IPS-18a (cell line): ENCODE measurements around the gene ZNF418.

Experiments used
- H3K27ac ChIP-seq: one replicate; pipeline ENCODE4 v1.5.1; 2013; ENCODE audit warnings: low read length
- H3K27me3 ChIP-seq: one replicate; pipeline ENCODE4 v1.6.1; 2013; ENCODE audit warnings: mild to moderate bottlenecking, low read length; ENCODE audit not compliant: control insufficient read depth, insufficient read depth
- H3K36me3 ChIP-seq: one replicate; pipeline ENCODE4 v1.6.1; 2013; ENCODE audit warnings: low read depth, low read length; ENCODE audit not compliant: control insufficient read depth
- H3K4me1 ChIP-seq: one replicate; pipeline ENCODE4 v1.6.1; 2013; ENCODE audit warnings: low read depth, low read length; ENCODE audit not compliant: control insufficient read depth
- H3K4me3 ChIP-seq: one replicate; pipeline ENCODE4 v1.5.1; 2013; ENCODE audit warnings: low read length
- H3K9ac ChIP-seq: one replicate; pipeline ENCODE4 v1.6.1; 2013; ENCODE audit warnings: mild to moderate bottlenecking, low read length, moderate library complexity
- H3K9me3 ChIP-seq: one replicate; pipeline ENCODE4 v1.6.1; 2013; ENCODE audit warnings: low read depth, low read length; ENCODE audit not compliant: control insufficient read depth

ZNF418 gene

GRCh38 chr19:57934820-57935665 lies at the start of gene ZNF418:
ZNF418 (minus strand) TSS chr19:57935402; CDS start chr19:57933822, 1,580 bp downstream.
- H3K9me3 ChIP-seq, result no peaks in the 10 kb centered on the region
- H3K9ac ChIP-seq, result peak within 1 kb of the TSS; percentile 98
- peaks cover 25% of the 10 kb centered on the region for H3K36me3 ChIP-seq
- peak within 1 kb of the TSS; percentile 92 for H3K27ac ChIP-seq
- peak within 1 kb of the TSS; percentile 97 for H3K4me3 ChIP-seq
- H3K27me3 ChIP-seq, result no peaks in the 10 kb centered on the region
- peaks cover 6% of the 10 kb centered on the region for H3K4me1 ChIP-seq

GRCh38 chr19:57978586-57979289 lies 43.5 kb upstream of the ZNF418 start:
- no peak overlapping the region for H3K27ac ChIP-seq
- H3K9ac ChIP-seq, result no peak overlapping the region
- H3K4me3 ChIP-seq, result no peak overlapping the region
- H3K27me3 ChIP-seq, result no peaks in the 10 kb centered on the region
- peaks cover 53% of the 10 kb centered on the region for H3K36me3 ChIP-seq
- no peaks in the 10 kb centered on the region for H3K4me1 ChIP-seq
- H3K9me3 ChIP-seq, result peaks cover 86% of the 10 kb centered on the region

- Histone ChIP-seq H3K27me3 (no peaks in the 10 kb centered on the region), H3K4me3 (no peak within 1 kb of the TSS), H3K9me3 (peaks cover 66% of the 10 kb centered on the region), H3K36me3 (peaks cover 14% of the 10 kb centered on the region), H3K27ac (no peak within 1 kb of the TSS), H3K9ac (no peak within 1 kb of the TSS), H3K4me1 (no peaks in the 10 kb centered on the region)
Measured at GRCh38 chr19:57974434-57974833, 39.2 kb upstream of the ZNF418 start, which contains the start of gene C19orf18. C19orf18 (minus strand) TSS chr19:57974534; CDS start chr19:57974432, 102 bp downstream.

GRCh38 chr19:57964761-57965160 lies 29.6 kb upstream of the ZNF418 start:
- H3K4me1 ChIP-seq, result no peaks in the 10 kb centered on the region
- no peaks in the 10 kb centered on the region for H3K36me3 ChIP-seq
- H3K9me3 ChIP-seq, result peaks cover 36% of the 10 kb centered on the region
- H3K9ac ChIP-seq, result no peak overlapping the region
- no peak overlapping the region for H3K4me3 ChIP-seq
- no peaks in the 10 kb centered on the region for H3K27me3 ChIP-seq
- no peak overlapping the region for H3K27ac ChIP-seq

- Histone ChIP-seq H3K4me1 (no peaks in the 10 kb centered on the region), H3K36me3 (no peaks in the 10 kb centered on the region), H3K9me3 (peaks cover 26% of the 10 kb centered on the region), H3K27me3 (no peaks in the 10 kb centered on the region), H3K27ac (no peak overlapping the region), H3K9ac (no peak overlapping the region), H3K4me3 (no peak overlapping the region)
Measured at GRCh38 chr19:57961785-57962184, 26.6 kb upstream of the ZNF418 start.

- no peaks in the 10 kb centered on the region for H3K36me3 ChIP-seq
- no peak overlapping the region for H3K9ac ChIP-seq
- H3K27me3 ChIP-seq, result no peaks in the 10 kb centered on the region
- H3K9me3 ChIP-seq, result peaks cover 16% of the 10 kb centered on the region
- H3K27ac ChIP-seq, result no peak overlapping the region
- no peaks in the 10 kb centered on the region for H3K4me1 ChIP-seq
- no peak overlapping the region for H3K4me3 ChIP-seq
Measured at GRCh38 chr19:57954996-57955395, 19.8 kb upstream of the ZNF418 start.

GRCh38 chr19:57949702-57950101 lies 14.5 kb upstream of the ZNF418 start:
- no peaks in the 10 kb centered on the region for H3K27me3 ChIP-seq
- no peaks in the 10 kb centered on the region for H3K36me3 ChIP-seq
- no peak overlapping the region for H3K9ac ChIP-seq
- no peak overlapping the region for H3K27ac ChIP-seq
- peaks cover 6% of the 10 kb centered on the region for H3K4me1 ChIP-seq
- H3K4me3 ChIP-seq, result no peak overlapping the region
- H3K9me3 ChIP-seq, result peaks cover 14% of the 10 kb centered on the region

- no peaks in the 10 kb centered on the region for H3K27me3 ChIP-seq
- no peak overlapping the region for H3K27ac ChIP-seq
- H3K9me3 ChIP-seq, result peaks cover 10% of the 10 kb centered on the region
- H3K4me1 ChIP-seq, result peaks cover 6% of the 10 kb centered on the region
- H3K36me3 ChIP-seq, result no peaks in the 10 kb centered on the region
- H3K9ac ChIP-seq, result no peak overlapping the region
- no peak overlapping the region for H3K4me3 ChIP-seq
Measured at GRCh38 chr19:57949296-57949695, 14.1 kb upstream of the ZNF418 start.

- Histone ChIP-seq H3K36me3 (peaks cover 10% of the 10 kb centered on the region), H3K27me3 (no peaks in the 10 kb centered on the region), H3K4me1 (peaks cover 6% of the 10 kb centered on the region), H3K9ac (peak within 1 kb of the TSS; percentile 78), H3K4me3 (peak within 1 kb of the TSS; percentile 76), H3K9me3 (peaks cover 4% of the 10 kb centered on the region), H3K27ac (no peak within 1 kb of the TSS)
Measured at GRCh38 chr19:57947419-57948134, 12.4 kb upstream of the ZNF418 start, which contains the start of gene ZNF256. ZNF256 (minus strand) TSS chr19:57947706; CDS start chr19:57947474, 232 bp downstream.

- peaks cover 6% of the 10 kb centered on the region for H3K4me1 ChIP-seq
- H3K9ac ChIP-seq, result peak overlapping the region; percentile 78
- no peak overlapping the region for H3K27ac ChIP-seq
- H3K36me3 ChIP-seq, result peaks cover 15% of the 10 kb centered on the region
- peak overlapping the region; percentile 76 for H3K4me3 ChIP-seq
- H3K27me3 ChIP-seq, result no peaks in the 10 kb centered on the region
- peaks cover 4% of the 10 kb centered on the region for H3K9me3 ChIP-seq
Measured at GRCh38 chr19:57947088-57947418, 11.9 kb upstream of the ZNF418 start.

GRCh38 chr19:57946316-57946715 lies 11.1 kb upstream of the ZNF418 start:
- no peak overlapping the region for H3K27ac ChIP-seq
- peaks cover 6% of the 10 kb centered on the region for H3K4me1 ChIP-seq
- H3K27me3 ChIP-seq, result no peaks in the 10 kb centered on the region
- peaks cover 4% of the 10 kb centered on the region for H3K9me3 ChIP-seq
- H3K36me3 ChIP-seq, result peaks cover 22% of the 10 kb centered on the region
- peak overlapping the region; percentile 78 for H3K9ac ChIP-seq
- H3K4me3 ChIP-seq, result peak overlapping the region; percentile 76
